HG03060 (cell line): ENCODE measurements around the gene ST6GALNAC3.
"Not testable (repeated sequence)": the region's sequence is repeated elsewhere in the genome, so short reads cannot be mapped to it uniquely, and the experiment has no call there.

Source experiments
- ATAC-seq: cut with Tn5 transposase; IDR thresholded peaks from one replicate; pipeline ENCODE4 v1.9.1; 2021; ENCODE audit warnings: low read depth, moderate number of reproducible peaks; ENCODE audit not compliant: unreplicated experiment

The ST6GALNAC3 gene

DNA sequence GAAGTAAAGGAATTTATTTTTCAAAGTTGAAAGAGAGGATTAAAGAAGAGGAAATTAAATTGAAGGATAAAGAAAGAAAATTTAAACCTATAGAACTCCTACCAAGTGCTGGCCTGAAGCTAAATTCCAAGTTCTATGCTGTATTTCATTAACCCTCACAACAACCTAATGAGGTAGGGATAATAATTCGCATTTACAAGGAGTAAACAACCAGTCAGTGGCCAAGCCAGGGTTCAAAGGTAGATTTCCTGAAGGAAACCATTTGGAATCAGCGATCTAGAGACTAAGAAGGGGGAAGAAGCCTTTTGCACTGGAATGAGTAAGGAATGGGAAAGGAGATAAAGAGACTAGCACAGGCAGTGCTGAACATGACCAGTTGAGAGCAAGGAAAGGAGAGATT lies 526.9 kb downstream of the ST6GALNAC3 start:
- no peak for ATAC-seq

DNA sequence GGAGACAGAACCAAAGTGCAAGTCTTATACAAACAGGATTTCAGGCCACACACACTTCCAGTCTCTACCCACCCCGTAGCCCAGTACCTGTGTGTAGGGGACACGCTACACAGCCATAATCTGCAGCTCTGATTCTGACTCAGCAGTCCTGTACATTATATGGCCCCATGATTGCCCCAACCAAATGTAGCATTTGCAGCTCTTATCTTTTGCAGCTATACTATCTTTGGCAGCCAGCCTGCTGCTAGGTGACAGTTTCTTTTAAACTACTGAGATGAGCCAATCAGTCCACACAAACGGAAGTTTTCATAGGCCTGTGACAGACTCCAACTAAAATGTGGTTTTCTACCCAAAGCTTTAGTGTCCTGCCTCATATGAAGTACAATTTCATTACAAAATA lies 533.2 kb downstream of the ST6GALNAC3 start:
- ATAC-seq = no peak

DNA sequence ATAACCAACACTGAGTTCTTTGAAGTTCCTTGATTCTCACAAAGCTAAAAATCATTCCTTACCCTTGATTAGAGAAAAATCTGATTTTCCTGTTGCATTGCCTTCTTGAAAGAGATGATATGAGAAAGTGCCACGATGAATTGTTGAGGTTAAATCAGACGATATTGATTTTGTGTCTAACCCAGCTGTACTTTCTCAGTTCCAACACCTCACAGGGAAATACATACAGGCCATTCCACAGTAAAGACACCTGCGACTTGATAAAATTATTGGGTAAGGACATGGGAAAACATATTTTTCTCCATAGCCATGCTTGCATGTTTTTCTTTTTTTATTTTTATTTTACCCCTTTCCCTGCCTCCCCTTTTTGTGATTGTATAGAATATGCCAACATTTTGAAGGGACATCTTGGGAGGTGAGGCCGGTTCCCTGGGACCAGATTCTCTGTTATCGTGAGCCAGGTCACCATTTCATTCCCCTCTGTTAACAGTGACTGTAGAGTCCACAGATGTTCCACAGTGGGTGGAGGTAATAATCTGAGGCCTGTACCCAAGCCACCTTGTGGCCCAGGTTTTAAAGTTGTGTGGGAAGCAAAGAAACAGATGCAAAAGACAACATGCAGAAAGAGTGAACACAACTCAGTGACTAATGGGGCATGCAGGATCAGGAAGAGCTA lies 537.4 kb downstream of the ST6GALNAC3 start:
- ATAC-seq = no peak

DNA sequence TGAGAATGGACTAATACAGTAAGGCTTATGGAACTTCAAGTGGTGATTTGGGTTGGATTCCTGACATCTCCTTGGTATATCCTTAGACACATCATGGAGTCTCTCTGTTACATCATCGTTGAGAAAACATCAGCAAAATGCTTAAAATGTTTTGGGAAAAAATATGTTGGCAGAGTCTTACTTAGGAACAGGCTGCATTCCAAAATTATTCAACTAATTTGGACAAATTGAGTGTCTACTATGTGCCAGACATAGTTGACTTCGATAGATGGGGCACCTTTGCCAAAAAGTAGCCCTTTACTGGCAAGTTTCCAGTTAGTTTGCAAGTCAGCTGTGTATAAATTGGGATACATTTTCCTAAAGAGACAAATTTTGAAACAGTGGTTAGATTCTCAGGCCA lies 539.3 kb downstream of the ST6GALNAC3 start:
- no peak for ATAC-seq

DNA sequence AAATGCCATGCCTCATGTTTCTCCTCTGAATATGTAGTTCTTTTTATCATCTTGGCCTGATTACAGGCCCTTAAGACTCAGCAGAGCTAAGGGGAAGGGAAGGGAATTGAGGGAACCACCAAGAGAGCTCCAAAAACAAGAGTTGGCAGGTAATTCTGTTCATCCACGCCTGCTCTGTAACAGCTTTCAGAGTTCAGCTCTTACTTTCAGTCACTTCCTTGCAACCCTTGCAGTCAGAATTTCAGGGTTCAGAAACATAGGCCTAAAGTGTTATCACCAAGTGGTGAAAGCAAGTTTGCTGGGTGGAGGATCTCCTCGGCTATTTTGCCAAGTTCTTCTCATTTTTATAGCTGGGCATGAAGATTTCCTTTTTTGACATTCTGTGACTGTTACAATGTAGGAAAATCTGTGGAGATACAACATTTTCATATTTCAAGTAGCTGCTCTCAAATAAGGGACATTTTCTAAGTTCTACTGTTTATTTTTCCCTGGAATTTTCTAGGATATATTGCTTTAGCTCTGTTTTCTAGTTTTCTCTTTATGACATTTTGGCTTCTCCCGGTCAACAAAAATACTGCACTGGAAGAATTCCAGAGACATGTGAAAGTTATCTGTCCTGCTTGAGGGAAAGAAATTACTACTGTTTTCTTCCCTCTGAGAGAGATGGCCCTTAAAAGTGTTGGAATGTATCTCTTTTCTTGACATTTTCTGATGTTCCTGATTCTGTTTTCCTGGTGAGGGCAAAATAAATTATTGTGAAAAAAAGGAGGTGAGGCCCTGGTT lies 540.9 kb downstream of the ST6GALNAC3 start:
- ATAC-seq = no peak

DNA sequence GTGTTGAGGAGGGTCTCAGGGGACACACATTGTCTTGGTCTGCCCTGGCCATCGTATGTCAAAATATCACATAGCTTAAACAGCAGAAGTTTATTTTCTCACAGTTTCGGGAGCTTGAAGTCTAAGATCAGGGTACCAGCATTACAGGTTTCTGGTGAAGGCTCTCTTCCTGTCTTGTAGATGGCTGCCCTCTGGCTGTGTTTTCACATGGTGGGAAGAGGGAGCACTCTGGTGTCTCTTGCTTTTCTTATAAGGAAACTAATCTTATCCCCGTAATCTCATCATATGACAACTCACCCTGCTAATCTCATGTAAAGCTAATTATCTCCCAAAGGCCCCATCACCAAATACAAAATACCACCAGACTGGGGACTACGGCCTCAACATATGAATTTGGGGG lies 545.8 kb downstream of the ST6GALNAC3 start:
- no peak for ATAC-seq

DNA sequence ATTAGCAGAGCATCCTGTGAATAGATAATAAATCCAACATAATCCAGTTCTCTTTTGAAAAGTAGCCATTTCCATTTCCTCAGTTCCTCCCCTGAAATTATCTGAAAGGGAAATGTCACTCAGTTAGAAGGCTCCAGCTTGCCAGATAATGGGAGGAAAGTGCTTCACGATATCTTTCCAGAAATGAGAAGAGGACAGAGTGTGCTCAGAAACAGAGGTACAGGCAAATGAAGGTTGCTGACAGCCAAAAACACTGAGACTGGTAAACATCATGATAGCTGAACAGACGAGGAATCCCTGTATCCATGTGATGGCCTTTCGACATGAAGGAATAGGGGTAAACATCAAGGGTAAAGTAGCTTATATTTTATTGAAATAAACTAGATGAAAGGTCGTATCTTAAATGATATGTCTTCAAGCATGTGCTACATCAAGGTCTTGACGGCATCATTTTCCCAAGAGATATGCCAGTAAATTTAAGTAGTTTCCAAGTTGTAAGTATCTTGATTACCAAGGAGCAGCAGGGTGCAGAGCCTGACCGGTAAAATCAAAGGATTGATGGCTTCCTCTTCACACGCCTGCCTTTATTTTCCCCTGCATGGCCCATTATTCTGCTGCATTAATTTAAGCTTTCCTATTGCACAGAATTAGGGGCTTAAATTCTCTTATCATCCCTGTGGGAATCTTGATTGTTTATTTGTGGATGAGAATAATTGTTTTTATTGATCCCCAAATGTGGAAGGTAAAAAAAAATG lies 548.4 kb downstream of the ST6GALNAC3 start:
- no peak for ATAC-seq

DNA sequence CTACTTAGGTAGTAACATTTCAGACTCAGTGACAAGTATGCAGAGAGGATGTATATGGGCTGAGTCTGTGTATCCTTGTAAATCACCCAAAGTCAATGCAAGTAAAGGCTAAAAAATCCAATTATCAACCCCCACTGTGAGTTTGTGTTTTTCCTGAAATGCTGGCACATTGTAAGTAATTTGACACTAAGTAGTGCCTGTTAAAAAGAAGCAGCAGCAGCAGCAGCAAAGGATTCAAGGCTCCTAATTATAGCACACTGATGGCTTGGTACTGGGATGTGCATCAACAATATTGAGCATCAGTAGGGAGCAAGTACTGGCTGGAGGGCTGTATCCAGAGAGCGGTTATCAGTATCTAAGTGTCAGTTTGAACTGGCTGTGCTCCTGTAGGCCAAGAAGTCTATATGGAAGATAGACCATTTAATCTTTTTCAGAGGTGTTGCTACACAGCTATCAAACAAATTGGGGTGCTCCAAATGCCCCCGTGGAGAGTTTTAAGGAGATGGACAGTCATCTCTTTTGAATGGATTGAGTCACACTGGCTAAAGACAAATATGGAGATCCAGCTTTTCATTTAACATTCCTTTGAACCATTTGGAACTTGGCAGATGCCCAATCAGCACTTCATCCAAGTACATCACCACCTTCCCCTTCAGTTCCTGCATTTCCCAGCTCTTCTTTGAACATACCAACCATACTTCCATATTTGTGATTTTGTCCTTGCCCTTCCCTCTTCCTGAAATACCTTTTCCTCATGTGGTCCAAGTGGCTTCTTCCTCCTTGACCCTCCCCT lies 551.5 kb downstream of the ST6GALNAC3 start:
- no peak for ATAC-seq

DNA sequence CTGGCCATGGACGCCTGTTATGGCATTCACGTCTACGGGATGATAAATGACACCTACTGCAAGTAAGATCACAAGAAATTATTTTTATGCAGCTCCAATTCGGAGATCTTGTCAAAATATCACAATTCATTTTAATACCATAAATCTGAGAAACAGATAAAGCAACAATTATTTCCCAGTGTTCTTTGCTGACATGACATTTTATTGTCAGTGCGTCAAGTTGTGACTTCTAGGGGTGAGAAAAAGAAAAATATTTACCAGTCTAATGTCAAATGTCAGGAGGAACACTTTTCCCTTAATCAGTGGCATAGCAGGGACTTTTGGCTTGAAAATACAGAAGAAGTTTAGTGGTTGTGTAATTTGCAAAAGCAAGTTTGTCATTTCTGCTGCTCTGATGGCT lies 553.0 kb downstream of the ST6GALNAC3 start:
- ATAC-seq = no peak

DNA sequence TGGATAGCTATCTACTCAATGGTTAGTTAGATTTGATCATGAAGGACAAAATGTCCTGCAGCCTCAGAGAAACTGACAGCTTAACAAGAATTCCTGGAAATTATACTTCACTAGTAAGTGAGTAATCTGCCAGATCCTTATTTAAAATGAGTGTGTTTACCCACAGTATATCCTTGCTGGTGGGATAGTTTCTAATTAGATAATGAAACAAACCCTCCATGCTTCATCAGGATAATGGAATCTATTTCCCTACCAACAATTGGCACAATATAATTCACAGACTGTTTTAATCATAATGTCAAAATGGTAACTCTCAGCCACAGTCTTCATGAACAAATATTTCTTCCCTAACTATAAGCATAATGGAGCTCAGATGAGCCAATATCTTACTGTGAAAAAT lies 553.4 kb downstream of the ST6GALNAC3 start:
- ATAC-seq = no peak

DNA sequence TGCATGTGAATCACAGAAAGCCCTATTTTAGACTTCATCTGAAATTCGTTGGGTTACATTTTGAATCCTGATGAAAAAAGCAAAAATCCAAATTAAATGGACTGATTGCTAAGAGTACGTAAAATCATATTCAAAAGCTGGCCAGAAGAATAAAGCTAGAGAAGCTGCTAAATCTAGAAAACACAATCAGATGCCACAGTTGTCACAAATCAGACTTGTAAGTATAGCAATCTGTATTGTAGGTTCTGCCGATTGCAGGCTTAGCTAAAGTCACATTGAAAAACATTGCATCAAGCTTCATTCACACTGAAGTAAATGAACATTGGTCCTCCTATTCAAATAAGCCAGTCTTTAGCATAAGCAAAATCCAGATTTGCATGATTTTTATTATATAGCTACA lies 557.6 kb downstream of the ST6GALNAC3 start:
- no peak for ATAC-seq

DNA sequence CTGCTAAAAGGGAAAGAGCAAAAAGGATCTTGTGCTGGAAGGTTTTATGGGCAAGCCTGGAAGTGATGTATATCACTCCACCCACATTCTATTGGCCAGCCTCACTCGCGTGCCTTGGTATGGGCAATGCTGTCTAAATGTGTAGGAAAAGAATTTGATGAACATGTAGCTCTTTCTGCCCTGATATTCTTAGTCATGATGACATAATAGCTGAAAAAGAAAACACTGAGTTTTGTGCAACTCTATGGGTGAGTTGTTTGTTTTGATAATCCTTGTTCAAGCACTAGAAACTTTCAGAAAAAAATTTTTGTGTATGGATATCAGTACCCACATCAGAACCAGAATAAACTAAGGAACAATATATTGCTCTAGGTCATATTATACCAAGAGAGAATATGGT lies 561.2 kb downstream of the ST6GALNAC3 start:
- ATAC-seq = no peak

DNA sequence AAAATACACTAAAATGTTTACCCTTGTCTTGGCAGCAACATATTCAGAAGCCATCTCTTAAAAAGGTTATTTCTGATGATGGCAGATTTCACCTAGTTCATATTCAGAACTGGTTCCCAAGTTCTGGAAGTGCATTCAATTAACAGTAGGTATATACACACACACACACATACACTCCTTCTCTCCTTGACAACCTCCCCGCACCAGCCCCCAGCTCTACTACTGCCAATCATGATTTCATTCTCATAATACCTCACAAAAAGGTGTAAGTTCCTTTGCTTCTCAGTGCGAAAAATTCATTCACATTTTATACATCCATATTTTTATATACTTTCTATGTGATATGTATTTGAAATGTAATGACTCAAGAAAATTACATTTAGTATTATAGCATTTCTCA lies 564.6 kb downstream of the ST6GALNAC3 start:
- ATAC-seq = no peak

DNA sequence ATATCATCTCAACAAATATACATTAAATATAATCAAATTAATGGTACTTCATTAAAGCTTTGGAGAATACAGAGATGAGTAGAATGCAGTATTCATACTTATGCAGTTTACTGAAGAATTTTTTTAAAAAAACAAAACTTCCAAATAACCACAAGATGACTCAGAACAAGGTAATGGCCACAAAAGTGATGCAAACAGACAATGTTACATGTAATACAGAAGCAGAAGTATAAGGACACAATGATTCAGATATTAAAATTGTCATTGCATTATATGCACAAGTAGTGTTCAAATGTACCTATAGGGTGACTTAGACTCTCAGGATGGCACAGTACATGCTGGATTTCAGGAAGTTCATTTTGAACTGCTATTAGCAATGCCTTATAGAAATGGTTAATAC lies 565.5 kb downstream of the ST6GALNAC3 start:
- ATAC-seq = no peak

DNA sequence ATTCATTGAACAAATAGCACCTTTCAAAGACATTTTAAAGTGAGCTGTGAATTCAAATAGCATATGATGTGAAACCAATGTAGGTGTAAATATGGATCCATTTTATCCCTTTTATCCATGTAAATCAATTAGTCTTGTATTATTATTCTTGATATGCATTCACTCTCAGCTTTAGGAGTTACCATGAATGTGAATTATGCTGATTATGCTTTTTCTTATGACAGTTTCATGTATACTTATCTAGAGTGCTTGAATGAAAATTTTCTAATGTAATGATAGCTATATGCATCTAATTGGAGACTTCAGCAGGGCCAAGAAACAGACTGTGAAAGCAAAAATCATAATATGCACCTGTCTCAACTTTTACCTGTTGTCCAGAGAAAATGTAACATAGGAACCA lies 566.2 kb downstream of the ST6GALNAC3 start:
- no peak for ATAC-seq

DNA sequence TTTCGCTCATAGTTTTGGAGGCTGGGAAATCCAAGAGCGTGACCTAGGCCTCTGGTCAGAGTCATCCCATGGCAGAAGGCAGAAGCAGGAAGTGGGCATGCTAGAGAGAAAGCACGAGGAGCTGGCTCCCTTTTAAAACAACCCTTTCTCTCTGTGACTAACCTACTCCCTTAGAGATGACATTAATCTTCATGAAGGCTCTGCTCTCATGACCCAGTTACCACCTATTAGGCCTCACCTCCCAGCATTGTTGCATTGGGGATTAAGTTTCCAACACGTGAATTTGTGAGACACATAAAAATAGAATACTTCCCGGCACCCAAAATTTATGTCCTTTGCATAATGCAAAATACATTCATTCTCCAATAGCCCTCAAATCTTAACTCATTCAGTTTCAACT lies 569.6 kb downstream of the ST6GALNAC3 start:
- ATAC-seq = no peak

DNA sequence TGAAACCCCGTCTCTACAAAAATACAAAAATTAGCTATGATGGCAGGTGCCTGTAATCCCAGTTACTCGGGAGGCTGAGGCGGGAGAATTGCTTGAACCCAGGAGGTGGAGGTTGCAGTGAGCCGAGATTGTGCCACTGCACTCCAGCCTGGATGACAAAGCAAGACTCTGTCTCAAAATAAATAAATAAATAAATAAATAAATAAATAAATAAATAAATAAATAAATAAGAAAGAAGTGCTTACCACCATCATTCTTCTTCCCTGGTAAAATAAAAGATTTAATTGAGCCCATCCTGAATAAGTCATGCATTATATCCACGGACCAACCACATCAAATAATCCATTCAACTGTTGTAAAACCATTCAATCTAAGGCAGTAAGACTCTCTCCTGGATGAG lies 578.3 kb downstream of the ST6GALNAC3 start:
- ATAC-seq = not testable (repeated sequence)

DNA sequence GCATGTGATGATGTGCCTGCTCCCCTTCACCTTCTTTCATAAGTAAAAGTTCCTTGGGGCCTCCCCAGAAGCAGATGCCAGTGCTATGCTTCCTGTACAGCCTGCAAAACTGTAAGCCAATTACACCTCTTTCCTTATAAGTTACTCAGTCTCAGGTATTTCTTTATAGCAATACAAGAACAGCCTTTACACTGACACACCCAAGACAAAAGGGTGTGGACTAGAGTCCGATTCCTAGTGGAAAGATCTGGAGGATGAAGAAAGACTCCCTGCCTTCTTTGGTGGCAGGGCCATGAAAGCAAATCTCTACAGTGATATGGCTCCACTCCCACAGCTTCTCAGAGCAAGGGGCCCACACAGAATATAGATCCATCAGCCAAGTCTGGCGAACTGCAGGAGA lies 583.1 kb downstream of the ST6GALNAC3 start:
- no peak for ATAC-seq

DNA sequence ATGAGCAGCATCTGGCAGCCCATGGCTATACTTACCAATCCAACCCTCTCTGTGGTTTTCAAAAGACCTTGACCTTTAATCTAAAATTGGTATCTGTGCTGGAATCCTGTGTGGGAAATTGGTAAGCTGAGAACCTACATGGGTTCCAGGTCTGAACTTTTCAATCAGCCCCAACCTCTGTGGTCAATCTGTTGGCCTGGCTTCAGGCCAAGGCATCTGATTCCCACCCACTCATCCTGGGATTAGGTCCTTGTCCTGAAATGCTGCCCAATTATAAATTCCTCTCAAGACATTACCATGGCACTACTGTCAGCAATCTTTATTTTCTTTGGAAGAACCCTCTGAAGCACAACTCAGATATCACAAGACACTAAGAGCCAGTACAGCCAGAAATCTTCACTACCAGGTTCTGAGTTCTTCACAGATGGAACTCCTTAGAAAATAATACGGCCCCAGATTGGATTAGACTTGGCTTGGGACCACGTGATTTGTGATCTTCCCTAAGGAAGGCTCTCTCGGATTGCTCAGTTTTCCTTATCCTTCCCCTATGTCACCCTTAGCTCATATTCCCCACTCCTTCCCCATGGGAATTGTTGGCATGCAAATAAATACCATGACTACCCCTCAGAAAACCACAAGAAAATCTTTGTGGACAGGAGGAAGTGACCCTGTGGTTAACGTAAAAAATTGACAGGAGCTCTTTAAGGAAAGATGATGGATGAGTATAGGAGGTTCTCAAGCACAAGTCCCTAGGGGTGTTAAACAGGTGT lies 584.8 kb downstream of the ST6GALNAC3 start:
- ATAC-seq = no peak

DNA sequence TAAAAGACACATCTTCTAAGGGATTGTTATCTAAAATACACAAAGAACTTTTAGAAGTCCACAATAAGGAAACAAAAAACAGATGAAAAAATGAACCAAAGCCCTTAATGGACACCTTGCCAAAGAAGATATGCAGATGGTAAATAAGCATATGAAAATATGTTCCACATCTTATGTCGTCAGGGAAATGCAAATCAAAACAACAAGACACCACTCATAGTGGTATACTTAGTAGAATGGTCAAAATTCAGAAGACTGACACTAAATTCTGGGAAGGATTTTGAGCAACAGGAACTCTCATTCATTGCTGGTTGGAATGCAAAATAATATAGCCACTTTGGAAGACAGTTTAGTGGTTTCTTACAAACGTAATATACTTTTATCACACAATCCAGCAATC lies 587.0 kb downstream of the ST6GALNAC3 start:
- ATAC-seq = no peak
